Measurements from ENCODE around the gene LMF1.
"Not testable (repeated sequence)": the region's sequence is repeated elsewhere in the genome, so short reads cannot be mapped to it uniquely, and the experiment has no call there.

LMF1 gene

DNA sequence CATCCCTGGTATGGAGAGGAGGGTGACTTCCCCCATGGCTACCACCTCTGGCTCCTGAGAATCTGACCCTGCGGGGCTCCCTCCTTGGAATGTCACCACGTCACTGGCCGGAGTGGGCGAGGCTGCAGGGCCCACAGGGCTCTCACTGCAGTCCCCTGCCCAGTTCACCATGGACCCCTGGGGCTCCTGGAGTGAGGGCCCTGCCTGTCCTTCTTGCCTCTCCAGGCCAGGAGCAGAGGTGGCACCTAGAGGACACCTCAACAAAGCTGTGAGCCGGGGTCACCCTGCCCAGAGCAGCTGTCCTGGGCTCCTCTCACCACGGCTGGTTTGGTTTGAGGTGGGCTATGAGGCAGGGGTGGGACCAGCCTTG is 102.4 kb downstream of the LMF1 start:
- Histone ChIP-seq H3K4me3 (ENCODE audit: low read length in 2 of 2) (no peak overlapping the region), H3K36me3 (ENCODE audit: control insufficient read depth in 2 of 2, insufficient read depth in 2 of 2, low read length in 2 of 2) (peaks cover 0 to 1% of the 10 kb centered on the region in 2 donors), H3K27me3 (ENCODE audit: control insufficient read depth in 2 of 2, insufficient read depth in 2 of 2, low read length in 2 of 2) (no peaks in the 10 kb centered on the region), H3K4me1 (ENCODE audit: control insufficient read depth in 2 of 2, insufficient read depth in 2 of 2, low read length in 2 of 2) (peaks cover 0 to 2% of the 10 kb centered on the region in 2 donors), H3K27ac (ENCODE audit: low read depth in 2 of 2, low read length in 2 of 2) (no peak overlapping the region), H3K9me3 (ENCODE audit: control insufficient read depth in 2 of 2, low read length in 2 of 2) (no peaks in the 10 kb centered on the region), H3K9ac (ENCODE audit: low read depth in 1 of 2, low read length in 2 of 2) (no peak overlapping the region)

DNA sequence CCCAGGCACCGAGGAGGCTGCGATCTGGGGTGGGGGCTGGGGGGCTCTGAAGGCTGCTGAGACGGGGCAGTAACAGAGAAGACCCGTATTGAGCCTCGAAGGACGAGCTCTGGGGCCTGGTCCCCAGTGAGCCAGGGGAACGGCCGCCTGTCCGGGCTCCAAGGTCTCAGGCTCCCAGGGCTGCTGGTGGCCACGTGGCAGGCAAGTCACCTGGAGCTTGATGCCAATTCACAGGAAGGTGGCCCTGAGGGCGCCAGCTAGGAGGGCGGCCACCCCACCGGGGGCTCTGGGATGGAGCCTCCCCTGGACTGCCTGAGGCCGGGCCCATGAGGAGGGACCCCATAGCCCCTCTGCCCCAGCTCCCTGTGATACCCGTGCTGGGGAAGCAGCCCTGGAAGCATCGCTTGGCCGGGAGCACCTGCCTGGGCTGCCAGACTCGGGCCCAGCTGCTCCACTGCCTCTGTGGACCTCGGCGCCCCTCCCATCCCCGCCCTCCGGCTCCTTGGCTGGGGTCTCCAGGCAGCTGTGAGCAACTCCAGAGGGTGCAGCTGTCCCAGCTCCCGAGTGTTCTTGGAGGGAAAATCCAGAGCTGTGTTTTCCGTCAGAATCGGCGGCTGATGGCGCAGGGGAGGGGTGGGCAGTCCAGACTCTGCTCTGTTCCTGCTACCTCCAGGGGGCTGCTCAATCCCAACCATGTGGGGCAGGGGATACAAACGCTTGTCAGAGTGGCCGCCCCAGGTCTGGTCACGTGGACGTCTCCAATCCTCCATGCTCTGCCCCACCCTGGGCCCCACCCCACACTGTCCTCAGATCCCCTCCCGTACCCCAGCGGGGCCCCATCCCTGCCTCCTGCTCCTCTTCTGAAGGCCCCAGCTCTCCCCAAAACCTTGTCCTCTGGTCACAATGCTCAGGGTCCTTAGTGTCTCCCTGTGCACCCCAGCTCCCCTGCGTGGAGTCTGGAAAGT is 103.1 kb downstream of the LMF1 start:
- Histone ChIP-seq H3K36me3 (ENCODE audit: control insufficient read depth in 2 of 2, insufficient read depth in 2 of 2, low read length in 2 of 2) (peaks cover 0 to 1% of the 10 kb centered on the region in 2 donors), H3K9me3 (ENCODE audit: control insufficient read depth in 2 of 2, low read length in 2 of 2) (no peaks in the 10 kb centered on the region), H3K4me1 (ENCODE audit: control insufficient read depth in 2 of 2, insufficient read depth in 2 of 2, low read length in 2 of 2) (peaks cover 0 to 2% of the 10 kb centered on the region in 2 donors), H3K9ac (ENCODE audit: low read depth in 1 of 2, low read length in 2 of 2) (no peak overlapping the region), H3K4me3 (ENCODE audit: low read length in 2 of 2) (no peak overlapping the region), H3K27ac (ENCODE audit: low read depth in 2 of 2, low read length in 2 of 2) (no peak overlapping the region), H3K27me3 (ENCODE audit: control insufficient read depth in 2 of 2, insufficient read depth in 2 of 2, low read length in 2 of 2) (no peaks in the 10 kb centered on the region)

DNA sequence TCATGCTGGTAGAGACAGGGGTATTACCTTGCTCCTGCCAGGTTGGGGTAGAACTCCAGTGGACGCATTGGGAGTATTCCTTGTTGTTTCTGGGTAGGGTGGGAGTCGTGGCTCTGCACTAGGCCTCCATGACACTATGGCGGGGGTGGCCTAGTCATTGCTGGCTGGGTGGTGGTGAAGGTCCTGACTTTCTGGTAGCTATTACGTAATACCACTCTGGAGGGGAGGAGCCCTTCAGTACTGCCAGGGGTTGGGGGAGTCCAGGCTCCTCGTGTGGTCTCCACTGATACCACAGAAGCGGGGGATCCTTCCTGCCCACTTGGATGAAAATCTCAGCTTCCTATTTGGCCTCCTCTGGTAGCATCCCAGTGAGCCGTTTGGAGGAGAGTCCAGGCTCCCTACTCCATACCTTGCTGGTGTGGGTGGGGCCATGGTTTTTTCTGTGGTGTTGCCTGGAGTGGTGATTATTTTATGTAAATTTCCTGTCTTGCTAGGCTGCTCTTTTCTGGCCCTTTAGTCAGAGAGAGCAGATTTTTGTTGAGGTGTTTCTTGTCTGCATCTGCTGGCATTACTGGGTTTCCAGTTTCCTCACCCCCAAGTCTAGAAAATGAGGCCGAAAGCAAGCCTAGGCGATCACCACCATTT is 104.4 kb downstream of the LMF1 start:
- Histone ChIP-seq H3K27me3 (ENCODE audit: control insufficient read depth in 2 of 2, insufficient read depth in 2 of 2, low read length in 2 of 2) (no peaks in the 10 kb centered on the region), H3K36me3 (ENCODE audit: control insufficient read depth in 2 of 2, insufficient read depth in 2 of 2, low read length in 2 of 2) (no peaks in the 10 kb centered on the region), H3K9ac (ENCODE audit: low read depth in 1 of 2, low read length in 2 of 2) (no peak overlapping the region), H3K9me3 (ENCODE audit: control insufficient read depth in 2 of 2, low read length in 2 of 2) (no peaks in the 10 kb centered on the region), H3K4me3 (ENCODE audit: low read length in 2 of 2) (no peak overlapping the region), H3K4me1 (ENCODE audit: control insufficient read depth in 2 of 2, insufficient read depth in 2 of 2, low read length in 2 of 2) (peaks cover 0 to 2% of the 10 kb centered on the region in 2 donors), H3K27ac (ENCODE audit: low read depth in 2 of 2, low read length in 2 of 2) (no peak overlapping the region)

DNA sequence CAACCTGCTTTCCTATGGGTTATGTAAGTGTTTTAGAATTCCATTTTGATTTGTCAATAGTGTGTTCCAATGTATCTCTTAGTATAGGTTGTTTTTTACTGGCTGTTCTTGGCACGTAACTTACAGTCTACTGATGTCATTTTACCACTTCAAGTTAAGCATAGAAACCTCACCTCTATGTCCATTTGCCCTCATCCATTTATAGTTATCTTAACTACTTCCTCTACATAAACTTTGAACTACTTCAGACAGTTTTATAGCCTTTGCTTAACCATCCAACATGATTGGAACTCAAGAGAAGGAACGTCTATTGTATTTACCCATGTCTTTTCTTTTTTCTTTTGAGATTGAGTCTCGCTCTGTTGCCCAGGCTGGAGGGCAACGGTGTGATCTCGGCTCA is 105.8 kb downstream of the LMF1 start:
- peaks cover 0 to 2% of the 10 kb centered on the region in 2 donors for H3K4me1 ChIP-seq (ENCODE audit: control insufficient read depth in 2 of 2, insufficient read depth in 2 of 2, low read length in 2 of 2)
- no peaks in the 10 kb centered on the region for H3K27me3 ChIP-seq (ENCODE audit: control insufficient read depth in 2 of 2, insufficient read depth in 2 of 2, low read length in 2 of 2)
- no peak overlapping the region for H3K9ac ChIP-seq (ENCODE audit: low read depth in 1 of 2, low read length in 2 of 2)
- H3K9me3 ChIP-seq (ENCODE audit: control insufficient read depth in 2 of 2, low read length in 2 of 2), result no peaks in the 10 kb centered on the region
- no peaks in the 10 kb centered on the region for H3K36me3 ChIP-seq (ENCODE audit: control insufficient read depth in 2 of 2, insufficient read depth in 2 of 2, low read length in 2 of 2)
- H3K4me3 ChIP-seq (ENCODE audit: low read length in 2 of 2), result no peak overlapping the region
- no peak overlapping the region for H3K27ac ChIP-seq (ENCODE audit: low read depth in 2 of 2, low read length in 2 of 2)

DNA sequence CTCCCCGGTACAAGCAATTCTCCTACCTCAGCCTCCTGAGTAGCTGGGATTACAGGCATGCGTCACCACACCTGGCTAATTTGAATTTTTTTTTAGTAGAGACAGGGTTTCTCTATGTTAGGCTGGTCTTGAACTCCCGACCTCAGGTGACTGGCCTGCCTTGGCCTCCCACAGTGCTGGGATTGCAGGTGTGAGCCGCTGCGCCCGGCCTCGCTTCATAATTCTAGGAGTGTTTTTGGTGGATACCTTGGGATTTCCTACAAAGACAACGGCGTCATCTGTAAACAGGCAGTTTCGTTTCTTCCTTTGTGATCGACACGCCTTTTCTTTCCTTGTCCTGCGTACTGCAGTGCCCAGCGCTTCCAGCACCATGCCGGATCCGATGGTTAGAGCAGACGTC is 109.3 kb downstream of the LMF1 start:
- Histone ChIP-seq H3K9ac (ENCODE audit: low read depth in 1 of 2, low read length in 2 of 2) (no peak overlapping the region), H3K4me3 (ENCODE audit: low read length in 2 of 2) (no peak overlapping the region)

DNA sequence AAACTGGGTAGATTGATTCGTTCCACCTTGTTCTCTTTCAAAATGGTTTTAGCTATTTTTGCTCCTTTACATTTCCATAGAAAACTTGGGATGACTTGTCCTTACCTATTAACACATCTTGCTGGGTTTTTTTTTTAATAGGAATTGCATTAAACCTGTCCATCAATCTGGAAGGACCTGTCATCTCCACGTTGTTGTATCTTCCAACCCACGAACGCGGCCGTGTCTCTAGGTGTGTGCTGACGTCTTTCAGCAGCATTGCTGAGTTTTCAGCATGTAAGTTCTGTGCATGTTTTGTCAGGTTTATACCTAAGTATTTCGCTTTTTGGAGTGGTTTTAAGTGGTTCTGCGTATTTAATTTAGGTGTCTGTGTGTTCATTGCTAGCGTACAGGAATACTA is 109.9 kb downstream of the LMF1 start:
- Histone ChIP-seq H3K9me3 (ENCODE audit: control insufficient read depth in 2 of 2, low read length in 2 of 2) (no peaks in the 10 kb centered on the region), H3K27me3 (ENCODE audit: control insufficient read depth in 2 of 2, insufficient read depth in 2 of 2, low read length in 2 of 2) (no peaks in the 10 kb centered on the region), H3K36me3 (ENCODE audit: control insufficient read depth in 2 of 2, insufficient read depth in 2 of 2, low read length in 2 of 2) (no peaks in the 10 kb centered on the region), H3K4me1 (ENCODE audit: control insufficient read depth in 2 of 2, insufficient read depth in 2 of 2, low read length in 2 of 2) (peaks cover 0 to 2% of the 10 kb centered on the region in 2 donors), H3K27ac (ENCODE audit: low read depth in 2 of 2, low read length in 2 of 2) (no peak overlapping the region), H3K9ac (ENCODE audit: low read depth in 1 of 2, low read length in 2 of 2) (no peak overlapping the region), H3K4me3 (ENCODE audit: low read length in 2 of 2) (no peak overlapping the region)

More for the DNA sequence above, 109.3 kb downstream of the LMF1 start:
- Histone ChIP-seq H3K27me3 (ENCODE audit: control insufficient read depth in 2 of 2, insufficient read depth in 2 of 2, low read length in 2 of 2) (no peaks in the 10 kb centered on the region), H3K27ac (ENCODE audit: low read depth in 2 of 2, low read length in 2 of 2) (no peak overlapping the region), H3K9me3 (ENCODE audit: control insufficient read depth in 2 of 2, low read length in 2 of 2) (no peaks in the 10 kb centered on the region), H3K36me3 (ENCODE audit: control insufficient read depth in 2 of 2, insufficient read depth in 2 of 2, low read length in 2 of 2) (no peaks in the 10 kb centered on the region), H3K4me1 (ENCODE audit: control insufficient read depth in 2 of 2, insufficient read depth in 2 of 2, low read length in 2 of 2) (peaks cover 0 to 2% of the 10 kb centered on the region in 2 donors)

DNA sequence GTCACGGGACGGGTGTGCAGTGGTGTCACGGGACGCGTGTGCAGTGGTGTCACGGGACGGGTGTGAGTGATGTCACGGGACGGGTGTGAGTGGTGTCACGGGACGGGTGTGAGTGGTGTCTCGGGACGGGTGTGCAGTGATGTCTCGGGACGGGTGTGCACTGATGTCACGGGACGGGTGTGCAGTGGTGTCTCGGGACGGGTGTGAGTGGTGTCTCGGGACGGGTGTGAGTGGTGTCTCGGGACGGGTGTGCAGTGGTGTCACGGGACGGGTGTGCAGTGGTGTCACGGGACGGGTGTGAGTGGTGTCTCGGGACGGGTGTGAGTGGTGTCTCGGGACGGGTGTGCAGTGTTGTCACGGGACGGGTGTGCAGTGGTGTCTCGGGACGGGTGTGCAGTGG is 111.8 kb downstream of the LMF1 start:
- not testable (repeated sequence) for H3K27ac ChIP-seq (ENCODE audit: low read depth in 2 of 2, low read length in 2 of 2); H3K27me3 ChIP-seq (ENCODE audit: control insufficient read depth in 2 of 2, insufficient read depth in 2 of 2, low read length in 2 of 2); H3K9ac ChIP-seq (ENCODE audit: low read depth in 1 of 2, low read length in 2 of 2); H3K4me1 ChIP-seq (ENCODE audit: control insufficient read depth in 2 of 2, insufficient read depth in 2 of 2, low read length in 2 of 2); H3K4me3 ChIP-seq (ENCODE audit: low read length in 2 of 2); H3K9me3 ChIP-seq (ENCODE audit: control insufficient read depth in 2 of 2, low read length in 2 of 2); H3K36me3 ChIP-seq (ENCODE audit: control insufficient read depth in 2 of 2, insufficient read depth in 2 of 2, low read length in 2 of 2)

DNA sequence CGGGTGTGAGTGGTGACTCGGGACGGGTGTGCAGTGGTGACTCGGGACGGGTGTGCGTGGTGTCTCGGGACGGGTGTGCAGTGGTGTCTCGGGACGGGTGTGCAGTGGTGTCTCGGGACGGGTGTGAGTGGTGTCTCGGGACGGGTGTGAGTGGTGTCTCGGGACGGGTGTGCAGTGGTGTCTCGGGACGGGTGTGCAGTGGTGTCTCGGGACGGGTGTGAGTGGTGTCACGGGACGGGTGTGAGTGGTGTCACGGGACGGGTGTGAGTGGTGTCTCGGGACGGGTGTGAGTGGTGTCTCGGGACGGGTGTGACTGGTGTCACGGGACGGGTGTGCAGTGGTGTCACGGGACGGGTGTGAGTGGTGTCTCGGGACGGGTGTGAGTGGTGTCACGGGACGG is 112.3 kb downstream of the LMF1 start:
- H3K27ac ChIP-seq (ENCODE audit: low read depth in 2 of 2, low read length in 2 of 2); H3K4me1 ChIP-seq (ENCODE audit: control insufficient read depth in 2 of 2, insufficient read depth in 2 of 2, low read length in 2 of 2); H3K9me3 ChIP-seq (ENCODE audit: control insufficient read depth in 2 of 2, low read length in 2 of 2); H3K4me3 ChIP-seq (ENCODE audit: low read length in 2 of 2); H3K9ac ChIP-seq (ENCODE audit: low read depth in 1 of 2, low read length in 2 of 2); H3K36me3 ChIP-seq (ENCODE audit: control insufficient read depth in 2 of 2, insufficient read depth in 2 of 2, low read length in 2 of 2); H3K27me3 ChIP-seq (ENCODE audit: control insufficient read depth in 2 of 2, insufficient read depth in 2 of 2, low read length in 2 of 2): not testable (repeated sequence)

DNA sequence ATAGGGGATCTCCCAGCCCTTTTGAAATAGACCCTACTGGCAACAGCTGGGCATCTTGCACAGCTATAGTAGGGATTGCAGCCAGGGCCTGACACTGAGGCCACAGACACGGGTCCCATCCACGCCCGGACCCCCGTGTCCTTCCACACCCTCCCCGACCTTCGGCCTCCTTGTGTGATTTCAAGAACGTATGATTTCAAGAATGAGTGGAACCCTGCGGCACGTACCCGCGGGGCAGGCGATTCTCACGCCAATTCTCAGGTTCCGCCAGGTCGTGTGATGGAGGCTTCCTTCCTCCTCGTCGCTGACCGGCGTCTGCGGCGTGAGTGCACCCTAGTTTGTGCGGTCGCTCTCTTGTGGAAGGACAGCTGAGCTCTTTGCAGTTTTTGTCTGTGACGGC is 114.0 kb downstream of the LMF1 start:
- Histone ChIP-seq H3K4me1 (ENCODE audit: control insufficient read depth in 2 of 2, insufficient read depth in 2 of 2, low read length in 2 of 2) (no peaks in the 10 kb centered on the region), H3K9me3 (ENCODE audit: control insufficient read depth in 2 of 2, low read length in 2 of 2) (no peaks in the 10 kb centered on the region), H3K27ac (ENCODE audit: low read depth in 2 of 2, low read length in 2 of 2) (no peak overlapping the region), H3K36me3 (ENCODE audit: control insufficient read depth in 2 of 2, insufficient read depth in 2 of 2, low read length in 2 of 2) (no peaks in the 10 kb centered on the region), H3K4me3 (ENCODE audit: low read length in 2 of 2) (no peak overlapping the region), H3K27me3 (ENCODE audit: control insufficient read depth in 2 of 2, insufficient read depth in 2 of 2, low read length in 2 of 2) (no peaks in the 10 kb centered on the region), H3K9ac (ENCODE audit: low read depth in 1 of 2, low read length in 2 of 2) (no peak overlapping the region)

DNA sequence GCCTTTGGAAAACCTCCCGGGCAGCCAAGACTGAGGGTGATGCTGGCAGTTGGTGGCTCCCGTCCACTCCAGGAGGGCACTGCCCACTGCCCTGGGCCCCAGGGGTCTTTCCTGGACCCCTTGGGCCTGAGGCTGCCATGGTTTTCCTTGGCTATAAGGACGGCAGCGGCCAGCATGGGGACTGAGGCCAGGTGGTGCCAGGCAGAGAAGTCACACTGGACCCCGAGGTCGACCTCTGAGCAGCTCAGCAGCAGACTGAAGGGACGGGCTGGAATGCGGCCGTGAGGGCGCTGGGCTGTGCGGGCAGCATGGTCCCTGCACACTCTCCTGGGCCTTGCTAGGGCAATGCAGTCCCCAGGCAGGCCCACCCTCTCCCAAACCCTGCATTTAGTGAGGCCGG is 114.7 kb downstream of the LMF1 start:
- Histone ChIP-seq H3K9me3 (ENCODE audit: control insufficient read depth in 2 of 2, low read length in 2 of 2) (no peaks in the 10 kb centered on the region), H3K9ac (ENCODE audit: low read depth in 1 of 2, low read length in 2 of 2) (no peak overlapping the region), H3K4me1 (ENCODE audit: control insufficient read depth in 2 of 2, insufficient read depth in 2 of 2, low read length in 2 of 2) (no peaks in the 10 kb centered on the region), H3K27me3 (ENCODE audit: control insufficient read depth in 2 of 2, insufficient read depth in 2 of 2, low read length in 2 of 2) (no peaks in the 10 kb centered on the region), H3K36me3 (ENCODE audit: control insufficient read depth in 2 of 2, insufficient read depth in 2 of 2, low read length in 2 of 2) (no peaks in the 10 kb centered on the region), H3K4me3 (ENCODE audit: low read length in 2 of 2) (no peak overlapping the region), H3K27ac (ENCODE audit: low read depth in 2 of 2, low read length in 2 of 2) (no peak overlapping the region)
